Right lung (tissue), 5 donors: ENCODE measurements around the gene ELOB. TPM values are rescaled to one million over a fixed set of nuclear protein-coding genes. Genes with fewer than 3 reads are reported as not detected.
"Not testable (repeated sequence)": the region's sequence is repeated elsewhere in the genome, so short reads cannot be mapped to it uniquely, and the experiment has no call there.

Experiments
- DNase-seq, 2 donors: peaks; one replicate each; pipeline ENCODE4 v3.0.0-alpha.2; 2013
- polyA plus RNA-seq, 5 donors: library from polyadenylated mRNA; unstranded; fragments of 120-200 nt; gene quantifications; one replicate each; pipeline versions ENCODE4 v1.2.1 to v1.2.3, GENCODE V29; 2013; ENCODE audit warnings: inconsistent platforms in 1 of 5, low replicate concordance in 1 of 5; ENCODE audit not compliant: insufficient read length in 5 of 5, insufficient read depth in 1 of 5

The ELOB gene
- polyA plus RNA-seq, 5 donors, result 133 to 296 (median 161) TPM

DNA sequence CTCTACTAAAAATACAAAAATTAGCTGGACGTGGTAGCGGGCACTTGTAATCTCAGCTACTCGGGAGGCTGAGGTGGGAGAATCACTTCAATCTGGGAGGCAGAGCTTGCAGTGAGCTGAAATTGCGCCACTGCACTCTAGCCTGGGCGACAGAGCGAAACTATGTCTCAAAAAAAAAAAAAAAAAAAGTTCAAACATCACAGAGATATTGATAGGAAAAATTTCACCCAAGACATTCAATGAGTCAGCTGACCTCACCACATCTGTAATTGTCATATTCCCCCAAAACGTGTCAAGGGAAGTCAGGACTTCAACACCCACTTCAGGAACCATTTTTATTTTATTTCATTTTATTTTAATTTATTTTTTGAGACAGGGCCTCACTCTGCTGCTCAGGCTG, 49.0 kb downstream of the ELOB start:
- no peak for DNase-seq

GRCh38 chr16:2726923-2727322, 50.2 kb downstream of the ELOB start:
- DNase-seq, result no peak

DNA sequence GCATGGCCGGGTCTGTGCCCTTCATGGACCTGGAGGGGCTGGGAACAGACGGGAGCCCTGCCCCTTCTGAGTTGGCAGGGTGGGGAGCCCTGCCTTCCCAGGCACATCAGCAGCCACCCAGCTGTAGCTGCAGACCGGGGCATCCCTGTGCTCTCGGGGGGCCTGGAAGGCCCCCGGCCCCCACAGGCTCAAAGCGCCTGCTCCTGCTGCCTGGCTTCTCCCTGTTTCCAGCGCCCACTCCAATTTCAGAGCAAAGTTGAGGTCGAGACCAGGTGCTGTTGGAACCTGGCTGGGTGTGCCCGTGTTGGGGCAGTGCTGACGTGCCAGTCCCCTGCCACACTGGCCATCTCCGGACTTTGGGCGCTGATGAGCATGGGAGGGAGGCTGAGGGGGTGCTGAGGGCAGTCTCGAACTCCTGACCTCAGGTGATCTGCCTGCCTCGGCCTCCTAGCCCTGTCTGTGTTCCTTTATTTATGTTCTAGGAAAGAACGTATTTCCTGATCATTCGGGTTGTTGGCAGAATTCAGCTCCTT, 52.2 kb downstream of the ELOB start:
- DNase-seq, result no peak

- DNase-seq, result no peak
Observed at GRCh38 chr16:2724088-2724676, 52.9 kb downstream of the ELOB start.

DNA sequence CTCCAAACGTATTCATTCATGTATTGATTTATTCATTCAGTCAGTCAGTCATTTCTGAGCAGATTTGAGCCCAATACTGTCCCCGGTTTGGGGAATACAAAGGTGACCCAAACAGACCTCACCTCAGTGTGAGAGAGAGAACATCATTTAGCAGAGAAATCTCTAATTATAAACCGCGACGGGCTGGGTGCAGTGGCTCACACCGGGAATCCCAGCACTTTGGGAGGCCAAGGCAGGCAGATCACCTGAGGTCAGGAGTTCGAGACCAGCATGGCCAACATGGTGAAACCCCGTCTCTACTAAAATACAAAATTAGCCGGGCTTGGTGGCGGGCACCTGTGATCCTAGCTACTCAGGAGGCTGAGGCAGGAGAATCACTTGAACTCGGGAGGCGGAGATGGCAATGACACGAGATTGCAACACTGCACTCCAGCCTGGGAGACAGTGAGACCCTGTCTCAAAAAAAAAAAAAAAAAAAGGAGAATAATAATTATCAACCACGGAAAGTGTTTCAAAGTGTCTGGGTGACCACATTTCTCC, 55.4 kb downstream of the ELOB start:
- not testable (repeated sequence) for DNase-seq

Other genes with a start within 250 kb of the ELOB start
- gene CEMP1, start 245.9 kb downstream of the ELOB start, polyA plus RNA-seq, result 1 to 10 TPM in 4 of 5 donors, under 1 TPM in 1; 0.35 to 2.6 (median 1.6) TPM
- gene PDPK1, start 239.3 kb downstream of the ELOB start, polyA plus RNA-seq, result 10 to 100 TPM; 35.2 to 43.4 (median 37.9) TPM
- gene KCTD5, start 94.8 kb downstream of the ELOB start, polyA plus RNA-seq, result 10 to 100 TPM; 19.0 to 25.7 (median 21.4) TPM
- 1 to 10 TPM; 1.7 to 3.1 (median 2.5) TPM for gene PRSS27, start 57.1 kb downstream of the ELOB start, polyA plus RNA-seq
- 100 to 1,000 TPM; 524 to 630 (median 557) TPM for gene SRRM2, start 24.6 kb downstream of the ELOB start, polyA plus RNA-seq
- gene PRSS33, start 10.3 kb upstream of the ELOB start, polyA plus RNA-seq, result under 1 TPM; 0.18 to 0.46 (median 0.22) TPM
- not detected for gene PRSS41, start 21.2 kb upstream of the ELOB start, polyA plus RNA-seq
- under 1 TPM in 3 of 5 donors, not detected in 2; 0.14 to 0.67 (median 0.23) TPM for gene PRSS21, start 40.0 kb upstream of the ELOB start, polyA plus RNA-seq
- gene ZG16B, start 53.0 kb upstream of the ELOB start, polyA plus RNA-seq, result under 1 TPM; 0.49 to 0.76 (median 0.59) TPM
- 10 to 100 TPM; 10.1 to 18.0 (median 15.8) TPM for gene PRSS22, start 80.9 kb upstream of the ELOB start, polyA plus RNA-seq
- 10 to 100 TPM; 14.0 to 34.9 (median 19.8) TPM for gene FLYWCH2, start 105.9 kb upstream of the ELOB start, polyA plus RNA-seq
- 10 to 100 TPM; 14.7 to 41.5 (median 20.0) TPM for gene FLYWCH1, start 134.7 kb upstream of the ELOB start, polyA plus RNA-seq
- gene KREMEN2, start 187.0 kb upstream of the ELOB start, polyA plus RNA-seq, result under 1 TPM; 0.16 to 0.87 (median 0.26) TPM
- gene PAQR4, start 192.1 kb upstream of the ELOB start, polyA plus RNA-seq, result 10 to 100 TPM; 12.0 to 18.5 (median 13.2) TPM
- 10 to 100 TPM; 14.5 to 22.9 (median 15.4) TPM for gene PKMYT1, start 203.2 kb upstream of the ELOB start, polyA plus RNA-seq
- 1 to 10 TPM; 4.0 to 7.3 (median 6.3) TPM for gene CLDN9, start 235.6 kb upstream of the ELOB start, polyA plus RNA-seq
- gene CLDN6, start 240.9 kb upstream of the ELOB start, polyA plus RNA-seq, result 100 to 1,000 TPM in 4 of 5 donors, 10 to 100 TPM in 1; 86.3 to 124 (median 118) TPM
- gene TNFRSF12A, start 243.1 kb upstream of the ELOB start, polyA plus RNA-seq, result 1 to 10 TPM; 2.7 to 6.8 (median 3.6) TPM
- gene HCFC1R1, start 246.7 kb upstream of the ELOB start, polyA plus RNA-seq, result 10 to 100 TPM; 26.6 to 45.7 (median 34.8) TPM
- gene THOC6, start 246.8 kb upstream of the ELOB start, polyA plus RNA-seq, result 10 to 100 TPM; 20.0 to 37.5 (median 27.2) TPM